Stimulated activated CD4-positive, alpha-beta T cell treated with anti-CD3 and anti-CD28 coated beads, Interleukin-1b, Interleukin-23, amount 100 ng/mL, for 4 hours (primary cell): ENCODE results near the gene KRTAP3-3.

ENCODE experiments used
- DNase-seq, 2 donors: peaks; one replicate each; pipeline ENCODE4 v3.0.0-alpha.2; 2020; ENCODE audit warnings: low read depth in 2 of 2

Gene KRTAP3-3

DNA sequence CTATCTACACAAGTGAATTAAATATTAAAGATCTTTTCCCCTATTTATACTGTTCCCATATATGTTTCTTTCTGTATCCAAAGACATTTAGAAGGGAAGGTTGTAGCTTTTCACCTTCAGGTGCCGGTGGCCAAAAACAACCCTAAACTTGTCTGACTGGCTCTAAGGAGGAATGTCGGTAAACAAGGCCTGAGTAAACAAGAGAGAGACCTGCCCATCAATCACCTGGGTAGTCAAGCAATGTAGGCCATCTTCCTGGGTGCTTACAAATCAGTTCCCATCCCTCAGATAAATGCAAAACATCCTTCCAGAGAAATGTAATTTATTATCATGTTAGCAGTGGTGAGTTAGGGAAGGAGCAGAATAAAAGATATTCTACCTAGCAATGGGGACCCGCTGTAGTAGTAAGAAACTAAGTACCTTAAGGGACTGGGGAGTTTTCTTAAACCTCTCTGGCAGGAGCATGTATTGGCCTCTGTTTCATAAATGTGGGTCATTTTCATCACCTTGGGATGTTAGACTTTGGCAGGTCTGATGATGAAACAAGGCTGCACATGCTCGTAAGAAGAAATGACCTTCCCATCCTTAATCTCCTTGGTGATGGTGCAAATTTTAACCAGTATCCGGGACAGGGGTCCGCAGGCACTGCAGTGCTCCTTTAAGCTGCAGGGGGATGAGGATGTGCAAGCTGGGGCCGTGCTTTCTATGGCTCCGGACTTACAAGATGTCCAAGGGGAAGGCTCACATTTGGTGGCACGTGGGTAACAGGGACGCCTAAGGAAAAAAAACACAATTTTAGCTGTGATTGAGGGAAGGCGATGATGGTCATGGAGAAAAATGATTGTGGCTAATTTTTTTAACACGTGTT is 35.6 kb downstream of the KRTAP3-3 start:
- DNase-seq, result no peak

DNA sequence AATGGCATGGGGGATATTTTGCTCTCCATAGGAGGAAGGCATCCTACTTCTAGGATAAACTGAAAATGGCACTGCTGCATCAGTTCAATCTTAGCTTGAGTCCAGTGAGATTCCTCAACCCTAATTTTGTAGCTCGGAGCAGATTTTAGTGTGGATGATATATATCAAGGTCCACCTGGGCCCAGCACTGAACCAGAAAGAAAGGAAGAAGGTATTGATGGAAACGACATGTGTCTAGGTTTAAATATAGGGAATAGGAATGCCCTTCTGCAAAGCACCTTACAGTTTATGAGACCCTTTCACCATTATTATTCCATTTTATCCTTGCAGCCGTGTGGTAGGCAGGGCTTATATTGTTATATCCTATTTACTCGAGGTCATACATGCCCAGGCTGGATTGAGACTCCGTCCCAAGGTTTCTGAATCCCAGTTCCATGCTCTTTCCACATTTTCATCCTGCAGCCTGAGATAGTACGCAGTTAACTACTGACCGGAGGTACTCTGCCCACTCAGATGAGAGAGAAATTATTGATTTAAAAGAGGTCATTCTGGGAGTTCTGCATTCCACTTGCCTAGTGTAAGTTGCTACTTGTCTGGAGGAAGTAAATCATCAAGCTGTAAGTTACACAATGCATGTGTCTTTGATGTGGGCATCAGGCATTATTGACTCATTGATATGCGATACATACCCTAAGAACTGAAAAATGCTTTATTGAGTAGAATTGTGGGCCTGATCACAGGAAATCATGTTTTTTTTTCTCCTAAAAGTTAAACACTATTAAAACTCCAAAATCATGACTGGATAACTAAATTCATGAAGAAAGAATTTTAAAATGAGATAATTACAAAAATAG is 37.3 kb downstream of the KRTAP3-3 start:
- no peak for DNase-seq

DNA sequence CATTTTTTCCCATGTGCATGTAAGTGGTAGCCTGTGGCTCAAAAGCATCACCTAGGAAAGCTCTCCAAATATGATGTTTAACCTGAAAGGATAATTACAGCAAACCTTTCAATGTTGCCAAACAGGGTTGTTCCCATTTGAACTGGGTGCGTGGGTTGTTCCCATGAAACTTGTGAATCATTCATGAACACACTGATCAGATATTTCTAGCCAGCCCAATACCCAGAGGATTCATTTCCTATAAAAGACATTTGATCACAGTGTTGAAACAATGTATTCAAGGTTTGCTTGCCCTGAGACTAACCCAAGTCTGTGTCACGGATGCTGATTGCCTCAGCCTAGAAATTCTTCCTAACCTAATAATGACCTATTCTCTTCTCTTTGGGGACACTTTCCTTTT is 40.1 kb downstream of the KRTAP3-3 start:
- no peak for DNase-seq

DNA sequence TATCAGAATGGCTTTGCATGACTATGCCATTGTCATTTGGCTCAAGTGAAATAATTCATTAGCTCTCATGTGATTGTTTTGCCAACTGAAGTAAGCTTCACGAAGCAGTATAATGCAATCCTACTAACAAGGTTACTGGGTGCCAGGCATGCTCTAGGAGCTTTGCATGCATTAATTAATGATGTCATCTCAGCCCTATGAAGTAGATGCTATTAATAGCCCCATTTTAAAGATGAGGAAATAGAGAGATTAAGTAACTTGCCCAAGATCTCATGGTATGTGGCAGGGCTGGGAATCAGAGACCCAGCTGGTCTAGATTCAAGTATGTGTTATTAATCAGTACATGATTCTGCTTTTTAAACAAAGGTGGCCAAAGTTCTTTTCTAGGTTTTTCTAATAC is 41.3 kb downstream of the KRTAP3-3 start:
- no peak for DNase-seq

DNA sequence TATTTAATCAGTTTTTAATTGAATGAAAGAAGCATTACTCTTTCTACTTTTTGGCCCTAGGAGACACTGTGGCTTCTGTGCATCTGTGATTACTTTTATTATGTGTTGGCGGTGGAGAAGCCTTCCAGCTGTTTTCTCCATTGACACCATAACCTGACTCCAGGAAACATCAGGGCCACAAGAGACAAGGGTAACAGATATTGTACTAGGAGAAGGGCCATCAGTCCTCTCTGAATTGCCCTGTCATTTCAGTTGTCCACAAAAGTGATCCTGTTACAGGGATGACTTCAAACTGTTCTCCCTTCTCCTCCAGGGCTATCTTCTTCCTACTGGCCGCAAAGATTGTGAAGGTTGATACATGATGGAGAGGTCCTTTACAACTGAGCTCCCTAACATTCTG is 41.8 kb downstream of the KRTAP3-3 start:
- no peak for DNase-seq

DNA sequence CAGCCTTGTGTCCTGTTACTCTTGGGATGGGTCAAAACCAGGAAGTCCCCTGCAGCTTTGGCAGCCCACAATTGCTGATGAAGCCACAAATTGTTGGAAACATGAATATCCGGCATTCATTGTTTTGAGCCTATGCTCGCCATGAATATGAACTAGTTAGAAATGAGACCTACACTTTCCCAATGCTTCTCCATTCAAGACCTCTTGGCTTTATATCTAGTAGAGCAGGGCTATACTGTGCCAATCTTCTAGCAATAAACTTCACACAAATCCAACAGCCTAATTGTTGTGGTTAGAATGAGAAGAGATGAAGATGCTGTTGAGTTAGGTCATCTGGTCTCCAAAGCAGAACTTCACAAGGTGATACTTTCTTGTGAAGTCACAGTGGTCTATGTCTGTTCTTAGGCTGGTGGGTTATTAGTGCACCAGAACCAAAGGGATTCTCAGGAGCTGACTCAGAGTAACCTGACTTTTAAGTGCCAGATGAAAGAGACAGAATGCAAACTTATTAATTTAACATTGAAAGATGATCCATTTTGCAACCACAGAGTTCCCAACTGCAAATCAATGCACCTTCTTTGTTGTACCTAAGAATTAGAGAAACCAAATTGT is 42.8 kb downstream of the KRTAP3-3 start:
- no peak for DNase-seq

DNA sequence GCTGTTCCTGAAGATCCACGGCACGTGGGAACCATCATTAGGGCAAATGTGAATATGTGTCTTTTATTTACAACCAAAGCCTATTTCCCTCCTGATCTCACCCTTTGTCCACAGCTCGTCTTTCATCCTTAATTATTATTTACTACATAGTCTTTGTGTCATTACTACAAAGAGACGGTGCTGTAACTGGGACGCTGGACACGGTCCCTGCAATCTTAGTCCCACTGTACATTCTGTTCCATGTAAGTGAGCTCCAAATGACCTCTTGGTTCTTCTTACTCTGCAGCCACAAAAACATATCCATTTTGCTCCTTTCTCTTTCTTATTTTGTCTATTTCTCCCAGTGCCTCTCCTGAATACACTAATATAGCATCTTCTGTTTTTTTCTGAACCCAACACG is 43.8 kb downstream of the KRTAP3-3 start:
- no peak for DNase-seq

DNA sequence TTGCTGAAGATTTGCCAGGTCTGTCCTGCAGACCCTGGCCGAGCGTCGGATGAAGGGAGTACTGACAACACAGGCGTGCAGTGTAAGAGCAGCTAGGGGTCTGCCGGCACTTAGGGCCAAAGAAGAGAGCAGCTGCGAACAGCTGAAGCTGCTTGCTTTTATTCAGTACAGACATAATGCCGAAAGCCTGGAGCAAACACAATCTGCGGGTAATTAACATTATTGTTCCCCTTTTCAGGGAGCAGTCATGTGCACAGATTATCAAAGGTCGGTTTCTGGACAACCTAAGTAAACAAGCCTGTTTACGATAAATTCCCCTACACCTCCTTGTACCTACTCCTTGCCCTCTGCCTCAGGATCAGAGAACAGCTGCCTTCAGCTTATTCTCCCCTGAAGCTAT is 44.5 kb downstream of the KRTAP3-3 start:
- no peak for DNase-seq

DNA sequence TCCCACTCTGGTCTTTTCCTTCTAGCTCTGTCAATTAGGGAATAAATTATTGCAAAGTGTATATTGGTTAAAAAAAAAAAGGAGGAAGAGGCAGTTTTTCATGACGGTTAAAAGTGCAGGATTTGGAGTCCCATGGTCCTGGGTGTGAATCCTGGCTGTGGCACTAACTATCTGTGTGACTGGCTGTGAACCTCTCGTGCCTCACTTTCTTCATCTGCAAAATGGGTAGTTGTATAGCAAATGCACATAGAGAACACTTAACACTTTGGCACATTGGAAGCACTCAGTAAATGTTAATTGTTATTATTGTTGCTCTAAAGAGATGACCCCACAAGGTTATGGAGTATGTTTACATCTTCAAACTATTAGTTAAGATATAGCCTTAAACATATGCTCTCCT is 46.0 kb downstream of the KRTAP3-3 start:
- no peak for DNase-seq

DNA sequence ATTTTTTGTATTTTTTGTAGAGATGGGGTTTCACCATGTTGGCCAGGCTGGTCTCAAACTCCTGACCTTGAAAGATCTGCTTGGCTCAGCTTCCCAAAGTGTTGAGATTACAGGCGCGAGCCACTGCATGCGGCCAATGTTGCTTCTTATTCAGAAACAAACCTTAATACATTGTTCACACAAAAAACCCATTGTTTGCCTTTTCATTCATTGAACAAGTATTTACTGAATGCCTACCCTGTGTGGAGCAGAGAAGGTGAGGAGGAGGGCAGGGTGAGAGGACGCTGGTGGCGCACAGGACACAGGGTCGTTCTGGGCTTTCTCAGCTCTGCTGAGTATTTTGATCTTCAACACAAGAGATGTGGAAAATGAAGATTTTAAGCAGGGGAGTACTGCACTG is 48.5 kb downstream of the KRTAP3-3 start:
- DNase-seq, result no peak

DNA sequence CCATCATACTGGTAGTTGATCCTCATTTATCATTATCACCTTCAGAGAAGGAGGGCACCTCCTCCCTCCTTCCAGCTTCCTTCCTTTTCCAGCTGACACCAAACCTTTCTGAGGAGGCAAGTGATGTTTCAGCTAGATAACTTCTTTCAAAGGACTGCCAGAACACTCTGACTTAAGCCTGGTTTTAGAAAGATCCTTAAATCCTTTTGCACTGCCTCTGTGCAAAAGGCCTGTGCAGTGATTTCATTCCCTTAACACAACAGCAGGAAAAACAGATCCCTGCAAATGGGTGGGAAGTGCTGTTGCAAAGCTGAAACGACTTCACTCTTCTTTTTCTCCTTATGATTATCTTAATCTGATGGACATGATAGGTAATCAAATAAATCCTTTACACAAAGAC is 49.4 kb downstream of the KRTAP3-3 start:
- DNase-seq, result no peak
